Activated naive CD8-positive, alpha-beta T cell treated with anti-CD3 and anti-CD28 coated beads for 36 hours (primary cell): Measurements from ENCODE around the gene ARF3. TPM values are rescaled to one million over a fixed set of nuclear protein-coding genes. Genes with fewer than 3 reads are reported as not detected.
A peak's percentile ranks its signal among the peaks of the same experiment; 100 is the strongest.

Experiments used
- DNase-seq: peaks from one replicate; pipeline ENCODE4 v3.0.0; 2021
- H3K27ac Mint-ChIP-seq: one replicate; pipeline ENCODE4 v1.8.0; 2022; ENCODE audit warnings: mild to moderate bottlenecking, moderate library complexity, mixed read lengths
- H3K27me3 Mint-ChIP-seq: one replicate; pipeline ENCODE4 v1.8.0; 2022; ENCODE audit warnings: mild to moderate bottlenecking, mixed read lengths
- H3K36me3 Mint-ChIP-seq: one replicate; pipeline ENCODE4 v1.8.0; 2021; ENCODE audit warnings: mild to moderate bottlenecking, mixed read lengths
- H3K4me1 Mint-ChIP-seq: one replicate; pipeline ENCODE4 v1.8.0; 2021; ENCODE audit warnings: mixed read lengths
- H3K4me3 Mint-ChIP-seq: one replicate; pipeline ENCODE4 v1.8.0; 2022; ENCODE audit warnings: mild to moderate bottlenecking, moderate library complexity, mixed read lengths
- H3K9me3 Mint-ChIP-seq: one replicate; pipeline ENCODE4 v1.8.0; 2022; ENCODE audit warnings: mixed read lengths
- total RNA-seq, 2 experiments: library from RNA; stranded (reverse); gene quantifications; one replicate each; pipeline ENCODE4 v1.2.3, GENCODE V29; 2021

ARF3 gene
- total RNA-seq = 10 to 100 TPM; 81.8 to 82.5 TPM

- peak within 1 kb of the TSS; percentile 92 for H3K4me3 Mint-ChIP-seq
- H3K27ac Mint-ChIP-seq = peak within 1 kb of the TSS; percentile 89
- peaks cover 13% of the 10 kb centered on the region for H3K36me3 Mint-ChIP-seq
- peaks cover 29% of the 10 kb centered on the region for H3K4me1 Mint-ChIP-seq
- peak; percentile 93 for DNase-seq
- peaks cover 7% of the 10 kb centered on the region for H3K27me3 Mint-ChIP-seq
- H3K9me3 Mint-ChIP-seq = no peaks in the 10 kb centered on the region
These were observed at the start of gene ARF3 for GRCh38 chr12:48957141-48958048. TSS of gene ARF3 (minus strand) at chr12:48957487. CDS start at chr12:48941095, 16,392 bp downstream.

DNA sequence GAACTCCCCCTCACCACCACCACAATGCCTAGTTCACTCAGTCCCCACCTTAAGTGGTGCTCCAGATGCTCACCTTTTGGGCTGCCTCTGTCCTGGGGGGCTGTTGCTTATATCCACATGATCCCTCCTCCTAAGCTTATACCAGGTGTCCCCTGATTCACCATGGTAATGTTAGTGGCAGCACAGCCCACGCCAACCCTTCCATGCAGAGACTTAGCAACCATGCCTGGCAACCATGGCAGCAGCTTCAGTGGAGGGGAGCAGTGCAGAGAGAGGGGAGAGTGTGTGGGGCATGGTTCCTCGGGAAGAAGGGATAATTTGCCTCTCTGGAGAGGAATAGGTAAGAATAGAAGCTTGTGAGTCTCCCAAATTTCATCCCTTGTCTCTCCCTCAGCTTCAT lies 43.1 kb upstream of the ARF3 start:
- H3K9me3 Mint-ChIP-seq = no peaks in the 10 kb centered on the region
- no peak for DNase-seq
- H3K27ac Mint-ChIP-seq = no peak overlapping the region
- peaks cover 37% of the 10 kb centered on the region for H3K36me3 Mint-ChIP-seq
- H3K4me1 Mint-ChIP-seq = peaks cover 24% of the 10 kb centered on the region
- peaks cover 49% of the 10 kb centered on the region for H3K27me3 Mint-ChIP-seq
- no peak overlapping the region for H3K4me3 Mint-ChIP-seq

- H3K27ac Mint-ChIP-seq = peak within 1 kb of the TSS; percentile 62
- peaks cover 27% of the 10 kb centered on the region for H3K4me1 Mint-ChIP-seq
- no peaks in the 10 kb centered on the region for H3K9me3 Mint-ChIP-seq
- peak; percentile 67 for DNase-seq
- peaks cover 31% of the 10 kb centered on the region for H3K36me3 Mint-ChIP-seq
- H3K4me3 Mint-ChIP-seq = peak within 1 kb of the TSS; percentile 68
- H3K27me3 Mint-ChIP-seq = peaks cover 57% of the 10 kb centered on the region
These were observed 42.3 kb upstream of the ARF3 start, which contains the start of gene DDN for GRCh38 chr12:48999371-49000131. TSS of gene DDN (minus strand) at chr12:48999375. CDS start at chr12:48999287, 88 bp downstream.

- no peaks in the 10 kb centered on the region for H3K9me3 Mint-ChIP-seq
- peaks cover 27% of the 10 kb centered on the region for H3K36me3 Mint-ChIP-seq
- H3K27ac Mint-ChIP-seq = no peak overlapping the region
- peak; percentile 39 for DNase-seq
- H3K27me3 Mint-ChIP-seq = peaks cover 65% of the 10 kb centered on the region
- peak overlapping the region; percentile 65 for H3K4me3 Mint-ChIP-seq
- peaks cover 27% of the 10 kb centered on the region for H3K4me1 Mint-ChIP-seq
These were observed 41.4 kb upstream of the ARF3 start for GRCh38 chr12:48998497-48999353.

DNA sequence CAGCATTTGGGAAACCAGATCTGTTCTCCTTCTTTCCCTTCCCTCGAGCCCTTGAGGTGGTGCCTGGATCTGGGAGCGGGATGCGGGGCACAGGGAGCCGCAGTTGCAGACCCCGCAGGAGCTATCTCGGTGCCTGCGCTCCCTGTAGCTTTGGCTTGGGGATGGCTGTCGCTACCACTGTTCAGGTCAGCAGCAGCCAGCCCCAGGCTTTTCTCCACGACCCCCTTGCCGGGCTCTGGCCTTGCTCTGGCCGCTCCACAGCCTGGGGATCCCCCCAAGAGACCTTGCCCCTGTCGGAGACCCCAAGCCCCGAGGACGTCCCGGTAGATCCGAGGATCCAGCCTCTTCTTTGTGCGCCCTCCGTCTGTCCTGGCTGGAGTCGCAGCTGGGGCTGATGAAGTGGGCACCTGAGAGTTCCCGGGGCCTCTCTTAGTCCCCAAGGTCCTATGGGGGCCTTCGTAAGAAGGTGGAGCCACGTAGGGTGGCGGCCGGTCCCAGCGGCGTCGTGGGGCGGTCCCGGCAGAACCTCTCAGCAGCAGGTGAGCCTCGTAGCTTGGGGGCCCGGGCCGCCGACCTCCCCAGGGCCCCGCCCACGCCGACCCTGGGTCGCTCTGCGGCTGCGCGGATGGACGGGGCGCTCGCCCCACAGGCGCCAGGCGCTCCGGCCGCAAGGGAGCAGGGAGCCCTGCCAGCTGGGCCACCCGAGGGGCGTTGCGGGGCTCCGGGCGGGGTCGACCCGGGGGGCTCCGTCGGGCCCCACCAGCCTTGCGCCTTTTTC lies 40.6 kb upstream of the ARF3 start:
- peak; percentile 61 for DNase-seq
- H3K27me3 Mint-ChIP-seq = peaks cover 69% of the 10 kb centered on the region
- no peaks in the 10 kb centered on the region for H3K9me3 Mint-ChIP-seq
- H3K4me1 Mint-ChIP-seq = peaks cover 27% of the 10 kb centered on the region
- H3K36me3 Mint-ChIP-seq = peaks cover 23% of the 10 kb centered on the region
- no peak overlapping the region for H3K27ac Mint-ChIP-seq
- peak overlapping the region; percentile 26 for H3K4me3 Mint-ChIP-seq

GRCh38 chr12:48996794-48997718 lies 39.8 kb upstream of the ARF3 start:
- Mint-ChIP-seq H3K4me1 (peaks cover 27% of the 10 kb centered on the region), H3K36me3 (peaks cover 15% of the 10 kb centered on the region), H3K27me3 (peaks cover 69% of the 10 kb centered on the region), H3K9me3 (no peaks in the 10 kb centered on the region), H3K27ac (no peak overlapping the region), H3K4me3 (peak overlapping the region; percentile 26)
- peak; percentile 65 for DNase-seq

- H3K27ac Mint-ChIP-seq = no peak overlapping the region
- peak; percentile 55 for DNase-seq
- peaks cover 25% of the 10 kb centered on the region for H3K4me1 Mint-ChIP-seq
- peaks cover 62% of the 10 kb centered on the region for H3K27me3 Mint-ChIP-seq
- peaks cover under 1% of the 10 kb centered on the region for H3K36me3 Mint-ChIP-seq
- no peaks in the 10 kb centered on the region for H3K9me3 Mint-ChIP-seq
- no peak overlapping the region for H3K4me3 Mint-ChIP-seq
These were observed 38.0 kb upstream of the ARF3 start for GRCh38 chr12:48995086-48995879.

GRCh38 chr12:48994224-48995085 lies 37.2 kb upstream of the ARF3 start:
- Mint-ChIP-seq H3K9me3 (no peaks in the 10 kb centered on the region), H3K36me3 (no peaks in the 10 kb centered on the region), H3K27ac (no peak overlapping the region), H3K4me3 (no peak overlapping the region), H3K27me3 (peaks cover 62% of the 10 kb centered on the region), H3K4me1 (peaks cover 17% of the 10 kb centered on the region)
- DNase-seq = no peak

DNA sequence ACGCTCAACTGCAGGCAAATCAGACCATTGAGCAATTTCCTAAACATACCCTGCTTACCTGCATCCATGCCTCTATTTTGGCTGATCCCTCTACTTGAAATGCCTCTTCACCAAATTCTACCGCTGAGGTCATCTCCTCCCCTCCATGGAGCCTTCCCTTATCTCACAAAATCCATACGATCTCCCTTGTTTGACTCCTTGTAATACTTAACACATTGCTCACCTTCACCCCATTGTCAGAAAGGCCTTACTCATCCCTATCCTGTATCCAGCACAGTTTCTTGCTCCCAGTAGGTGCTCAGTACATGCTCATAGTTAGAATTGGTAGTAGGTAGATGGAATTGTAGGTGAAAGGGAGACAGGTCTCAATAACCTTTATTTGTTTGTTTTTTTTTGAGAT lies 36.5 kb upstream of the ARF3 start:
- DNase-seq = no peak
- no peaks in the 10 kb centered on the region for H3K9me3 Mint-ChIP-seq
- no peaks in the 10 kb centered on the region for H3K36me3 Mint-ChIP-seq
- no peak overlapping the region for H3K4me3 Mint-ChIP-seq
- no peak overlapping the region for H3K27ac Mint-ChIP-seq
- peaks cover 66% of the 10 kb centered on the region for H3K27me3 Mint-ChIP-seq
- H3K4me1 Mint-ChIP-seq = peaks cover 15% of the 10 kb centered on the region

DNA sequence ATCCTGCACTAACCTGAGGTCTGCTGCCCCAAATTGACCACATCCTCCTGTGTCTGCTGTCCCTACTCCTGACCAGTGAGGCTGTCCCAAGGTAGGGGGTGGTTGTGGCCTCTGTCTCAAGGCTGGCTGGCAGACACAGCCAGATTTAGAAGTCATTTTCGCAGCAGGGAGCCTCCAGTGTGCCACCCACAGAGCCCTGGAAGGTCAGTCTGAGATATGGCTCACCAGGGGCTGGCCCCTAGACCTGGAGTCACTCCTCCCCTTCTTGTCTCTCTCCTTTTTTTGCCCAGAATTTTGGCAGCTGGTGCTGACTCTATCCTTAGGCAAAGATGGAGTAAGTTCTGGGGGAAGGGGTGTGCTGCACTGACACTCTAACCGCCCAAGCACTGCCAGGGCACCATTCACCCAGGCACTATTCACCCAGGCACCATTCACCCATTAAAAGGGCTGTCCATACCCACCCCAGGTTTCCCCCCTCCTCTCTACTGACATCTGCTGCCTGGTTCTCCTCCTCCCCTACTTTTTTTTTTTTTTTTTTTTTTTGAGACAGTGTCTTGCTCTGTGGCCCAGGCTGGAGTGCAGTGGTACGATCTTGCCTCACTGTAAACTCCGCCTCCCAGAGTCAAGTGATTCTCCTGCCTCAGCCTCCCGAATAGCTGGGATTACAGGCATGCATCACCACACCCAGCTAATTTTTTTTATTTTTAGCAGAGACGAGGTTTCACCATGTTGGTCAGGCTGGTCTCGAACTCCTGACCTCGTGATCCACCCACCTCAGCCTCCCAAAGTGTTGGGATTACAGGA lies 34.2 kb upstream of the ARF3 start:
- H3K27ac Mint-ChIP-seq = no peak overlapping the region
- no peak for DNase-seq
- no peaks in the 10 kb centered on the region for H3K9me3 Mint-ChIP-seq
- peaks cover 7% of the 10 kb centered on the region for H3K4me1 Mint-ChIP-seq
- H3K36me3 Mint-ChIP-seq = no peaks in the 10 kb centered on the region
- H3K4me3 Mint-ChIP-seq = no peak overlapping the region
- peaks cover 66% of the 10 kb centered on the region for H3K27me3 Mint-ChIP-seq

- DNase-seq = no peak
- H3K36me3 Mint-ChIP-seq = no peaks in the 10 kb centered on the region
- no peaks in the 10 kb centered on the region for H3K9me3 Mint-ChIP-seq
- H3K27me3 Mint-ChIP-seq = peaks cover 59% of the 10 kb centered on the region
- no peak overlapping the region for H3K27ac Mint-ChIP-seq
- H3K4me1 Mint-ChIP-seq = peaks cover 7% of the 10 kb centered on the region
- H3K4me3 Mint-ChIP-seq = no peak overlapping the region
These were observed 33.3 kb upstream of the ARF3 start for GRCh38 chr12:48990552-48990951.
